ENCODE data around the gene NOS1AP. TPM values are rescaled to one million over a fixed set of nuclear protein-coding genes. Genes with fewer than 3 reads are reported as not detected.

Gene NOS1AP
- polyA plus RNA-seq, 1 of the 3 experiments (the other 2 are of a cell fraction) = 0.03 TPM

- TF ChIP-seq RXRA (IDR thresholded peaks at IDR 0.05; ENCODE audit: borderline replicate concordance, low read depth) (no peak), REST (IDR thresholded peaks at IDR 0.05; ENCODE audit: low read depth, low read length) (no peak), CHD2 (IDR thresholded peaks at IDR 0.05; ENCODE audit: low read length, partially characterized antibody) (no peak), ELF1 (IDR thresholded peaks at IDR 0.05) (no peak), TAF1 (IDR thresholded peaks at IDR 0.05; ENCODE audit: borderline replicate concordance, low read depth, low read length) (no peak), EP300 (IDR thresholded peaks at IDR 0.05; ENCODE audit: borderline replicate concordance in 1 of 2, low read depth in 1 of 2, low read length in 1 of 2) (no peak), PBX3 (IDR thresholded peaks at IDR 0.05) (no peak), POLR2AphosphoS5 (IDR thresholded peaks at IDR 0.05; ENCODE audit: low read depth, low read length) (no peak), TEAD4 (IDR thresholded peaks at IDR 0.05; ENCODE audit: borderline replicate concordance, insufficient read depth) (no peak)
- Histone ChIP-seq H3K9ac (no peak overlapping the region), H4K20me1 (ENCODE audit: insufficient read depth) (no peaks in the 10 kb centered on the region), H3K27ac (ENCODE audit: low read depth in 2 of 2, low read length in 1 of 2) (no peak overlapping the region), H3K36me3 (replicated peaks in 1 of 2; ENCODE audit: control insufficient read depth in 1 of 2, insufficient read depth in 2 of 2, low read length in 1 of 2) (no peaks in the 10 kb centered on the region), H3K79me2 (ENCODE audit: insufficient read depth) (no peaks in the 10 kb centered on the region), H3K9me3 (no peaks in the 10 kb centered on the region), H2AFZ (ENCODE audit: low read depth) (no peak overlapping the region), H3K4me1 (ENCODE audit: control insufficient read depth in 1 of 2, insufficient read depth in 2 of 2, low read depth in 1 of 2, low read length in 1 of 2) (peaks cover 10 to 28% of the 10 kb centered on the region in 2 experiments; a peak in 3 of 4 replicates), H3K9me2 (no peaks in the 10 kb centered on the region), H3F3A (replicated peaks; ENCODE audit: insufficient read depth) (peaks cover 10% of the 10 kb centered on the region), H3K4me3 (ENCODE audit: low read depth in 2 of 2, low read length in 1 of 2) (no peak overlapping the region), H3K4me2 (no peak overlapping the region), H3K27me3 (ENCODE audit: insufficient read depth) (peaks cover 24% of the 10 kb centered on the region)
- ChIA-PET CTCF (no interaction called here), POLR2A (no interaction called here)
- no peak for DNase-seq
- WGBS (ENCODE audit: low lambda C conversion rate) = 29% methylated on average over 1 of the region's 1 CpG
Observed at GRCh38 chr1:162067466-162067865, 2.0 kb upstream of the NOS1AP start.

GRCh38 chr1:162068301-162068700 lies 1.2 kb upstream of the NOS1AP start:
- Histone ChIP-seq H4K20me1 (ENCODE audit: insufficient read depth) (no peaks in the 10 kb centered on the region), H3K27ac (ENCODE audit: low read depth in 2 of 2, low read length in 1 of 2) (no peak overlapping the region), H3F3A (replicated peaks; ENCODE audit: insufficient read depth) (peaks cover 10% of the 10 kb centered on the region), H3K9me3 (no peaks in the 10 kb centered on the region), H3K4me3 (ENCODE audit: low read depth in 2 of 2, low read length in 1 of 2) (no peak overlapping the region), H3K9ac (no peak overlapping the region), H3K27me3 (ENCODE audit: insufficient read depth) (peaks cover 32% of the 10 kb centered on the region), H3K4me1 (ENCODE audit: control insufficient read depth in 1 of 2, insufficient read depth in 2 of 2, low read depth in 1 of 2, low read length in 1 of 2) (peaks cover 1 to 21% of the 10 kb centered on the region in 2 experiments; a peak in 3 of 4 replicates), H3K4me2 (no peak overlapping the region), H3K36me3 (replicated peaks in 1 of 2; ENCODE audit: control insufficient read depth in 1 of 2, insufficient read depth in 2 of 2, low read length in 1 of 2) (no peaks in the 10 kb centered on the region), H3K79me2 (ENCODE audit: insufficient read depth) (no peaks in the 10 kb centered on the region), H3K9me2 (no peaks in the 10 kb centered on the region), H2AFZ (ENCODE audit: low read depth) (no peak overlapping the region)
- 79% methylated on average over 4 of the region's 4 CpGs for WGBS (ENCODE audit: low lambda C conversion rate)
- DNase-seq = no peak
- ChIA-PET CTCF (interaction anchor here (0.9 kb wide), 1 partner anchor 161 kb away, joined by 3 read pairs; no protein-coding TSS in a partner anchor), POLR2A (no interaction called here)
- TF ChIP-seq NFIC (IDR thresholded peaks at IDR 0.05; ENCODE audit: borderline replicate concordance) = no peak
- TF ChIP-seq CHD2 (IDR thresholded peaks at IDR 0.05; ENCODE audit: low read length, partially characterized antibody) = no peak
- no peak for TF ChIP-seq EZH2phosphoT487 (IDR thresholded peaks at IDR 0.05; ENCODE audit: borderline replicate concordance, low read depth)
- TF ChIP-seq FOXJ3 (CRISPR knock-in tag; IDR thresholded peaks at IDR 0.05) = no peak
- no peak for TF ChIP-seq EP300 (IDR thresholded peaks at IDR 0.05; ENCODE audit: borderline replicate concordance in 1 of 2, low read depth in 1 of 2, low read length in 1 of 2)

Data from SK-N-SH (cell line).